BE2C (cell line): ENCODE data around the gene TRAPPC6A.

Experiments
- DNase-seq: peaks from one replicate; pipeline ENCODE4 v3.0.0-alpha.2; 2020
- H3K27me3 ChIP-seq: fragments of 250-450 bp; sonication (Bioruptor Pico); 2 replicates; pipeline ENCODE4 v1.5.1; 2020; ENCODE audit warnings: mild to moderate bottlenecking
- H3K36me3 ChIP-seq: fragments of 250-450 bp; sonication (Bioruptor Pico); 2 replicates; pipeline ENCODE4 v1.5.1; 2020; ENCODE audit warnings: mild to moderate bottlenecking
- H3K4me1 ChIP-seq: fragments of 250-450 bp; sonication (Bioruptor Pico); 2 replicates; pipeline ENCODE4 v1.5.1; 2020
- H3K4me3 ChIP-seq: 2 replicates; pipeline ENCODE4 v1.5.1; 2011; ENCODE audit warnings: low read depth, low read length
- H3K9me3 ChIP-seq: fragments of 250-450 bp; sonication (Bioruptor Pico); 2 replicates; pipeline ENCODE4 v1.5.1; 2020
- TF ChIP-seq, protein P1 (sequence below): IDR thresholded peaks from 2 replicates; pipeline ENCODE4 v1.5.1; 2012; ENCODE audit warnings: mild to moderate bottlenecking, low read depth, low read length

TRAPPC6A gene

DNA sequence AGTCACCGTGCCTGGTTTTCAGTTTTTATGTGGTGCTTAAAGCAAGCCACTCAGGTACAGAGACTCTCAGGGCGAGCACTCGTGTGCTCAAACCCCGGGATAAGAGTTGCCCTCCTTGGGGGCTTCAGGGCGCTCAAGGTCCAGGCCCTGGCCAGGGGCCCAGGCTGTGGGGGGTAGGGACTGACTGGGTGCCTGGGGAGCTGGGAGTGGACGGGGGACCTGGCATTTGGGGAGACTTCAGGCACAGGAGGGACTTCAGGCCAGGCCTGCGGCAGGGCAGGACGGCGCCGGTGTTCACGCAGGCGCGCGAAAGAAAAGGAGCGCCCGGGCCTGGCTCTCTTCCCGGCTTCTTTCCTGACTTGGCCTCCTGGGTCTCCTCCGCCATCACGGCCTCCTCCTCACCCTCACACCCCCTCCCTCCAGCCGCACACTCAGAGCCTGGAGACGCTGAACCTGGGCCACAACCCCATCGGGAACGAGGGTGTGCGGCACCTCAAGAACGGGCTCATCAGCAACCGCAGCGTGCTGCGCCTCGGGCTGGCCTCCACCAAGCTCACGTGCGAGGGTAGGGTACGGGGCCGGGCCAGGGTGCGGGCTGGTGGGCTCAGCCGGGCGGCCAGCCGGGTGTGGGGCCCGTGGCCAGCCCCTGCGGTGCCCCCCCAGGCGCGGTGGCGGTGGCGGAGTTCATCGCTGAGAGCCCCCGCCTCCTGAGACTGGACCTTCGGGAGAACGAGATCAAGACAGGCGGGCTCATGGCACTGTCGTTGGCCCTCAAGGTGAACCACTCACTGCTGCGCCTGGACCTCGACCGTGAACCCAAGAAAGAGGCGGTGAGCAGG lies 33.4 kb downstream of the TRAPPC6A start:
- H3K36me3 ChIP-seq = peaks cover 50% of the 10 kb centered on the region
- no peaks in the 10 kb centered on the region for H3K4me1 ChIP-seq
- TF ChIP-seq, protein P1, sequence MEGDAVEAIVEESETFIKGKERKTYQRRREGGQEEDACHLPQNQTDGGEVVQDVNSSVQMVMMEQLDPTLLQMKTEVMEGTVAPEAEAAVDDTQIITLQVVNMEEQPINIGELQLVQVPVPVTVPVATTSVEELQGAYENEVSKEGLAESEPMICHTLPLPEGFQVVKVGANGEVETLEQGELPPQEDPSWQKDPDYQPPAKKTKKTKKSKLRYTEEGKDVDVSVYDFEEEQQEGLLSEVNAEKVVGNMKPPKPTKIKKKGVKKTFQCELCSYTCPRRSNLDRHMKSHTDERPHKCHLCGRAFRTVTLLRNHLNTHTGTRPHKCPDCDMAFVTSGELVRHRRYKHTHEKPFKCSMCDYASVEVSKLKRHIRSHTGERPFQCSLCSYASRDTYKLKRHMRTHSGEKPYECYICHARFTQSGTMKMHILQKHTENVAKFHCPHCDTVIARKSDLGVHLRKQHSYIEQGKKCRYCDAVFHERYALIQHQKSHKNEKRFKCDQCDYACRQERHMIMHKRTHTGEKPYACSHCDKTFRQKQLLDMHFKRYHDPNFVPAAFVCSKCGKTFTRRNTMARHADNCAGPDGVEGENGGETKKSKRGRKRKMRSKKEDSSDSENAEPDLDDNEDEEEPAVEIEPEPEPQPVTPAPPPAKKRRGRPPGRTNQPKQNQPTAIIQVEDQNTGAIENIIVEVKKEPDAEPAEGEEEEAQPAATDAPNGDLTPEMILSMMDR = no peak
- H3K4me3 ChIP-seq = no peak overlapping the region
- DNase-seq = peak; percentile 6
- H3K9me3 ChIP-seq = no peaks in the 10 kb centered on the region
- H3K27me3 ChIP-seq = no peaks in the 10 kb centered on the region

DNA sequence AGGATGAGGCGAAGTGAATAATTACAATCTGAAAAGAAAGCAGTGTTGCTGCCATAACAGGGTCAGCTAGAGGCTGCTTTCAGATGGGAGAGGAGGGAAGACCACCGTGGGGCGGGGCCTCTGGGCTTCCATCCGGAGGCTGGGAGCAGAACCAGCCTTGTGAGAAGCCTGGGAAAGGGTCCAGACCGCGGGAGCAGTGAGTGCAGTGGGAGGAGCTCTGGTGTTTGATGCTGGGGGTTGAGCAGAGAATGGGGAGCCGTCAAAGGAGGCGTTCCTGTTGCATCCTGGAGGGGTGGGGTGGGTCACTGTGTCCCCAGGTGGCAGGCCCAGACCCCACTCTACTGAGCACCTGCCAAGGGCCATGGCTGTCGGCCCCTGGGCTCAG lies 35.3 kb downstream of the TRAPPC6A start:
- DNase-seq = no peak
- Histone ChIP-seq H3K36me3 (peaks cover 50% of the 10 kb centered on the region), H3K4me1 (no peaks in the 10 kb centered on the region), H3K27me3 (no peaks in the 10 kb centered on the region), H3K4me3 (no peak overlapping the region), H3K9me3 (no peaks in the 10 kb centered on the region)
- TF ChIP-seq, protein P1 = no peak

DNA sequence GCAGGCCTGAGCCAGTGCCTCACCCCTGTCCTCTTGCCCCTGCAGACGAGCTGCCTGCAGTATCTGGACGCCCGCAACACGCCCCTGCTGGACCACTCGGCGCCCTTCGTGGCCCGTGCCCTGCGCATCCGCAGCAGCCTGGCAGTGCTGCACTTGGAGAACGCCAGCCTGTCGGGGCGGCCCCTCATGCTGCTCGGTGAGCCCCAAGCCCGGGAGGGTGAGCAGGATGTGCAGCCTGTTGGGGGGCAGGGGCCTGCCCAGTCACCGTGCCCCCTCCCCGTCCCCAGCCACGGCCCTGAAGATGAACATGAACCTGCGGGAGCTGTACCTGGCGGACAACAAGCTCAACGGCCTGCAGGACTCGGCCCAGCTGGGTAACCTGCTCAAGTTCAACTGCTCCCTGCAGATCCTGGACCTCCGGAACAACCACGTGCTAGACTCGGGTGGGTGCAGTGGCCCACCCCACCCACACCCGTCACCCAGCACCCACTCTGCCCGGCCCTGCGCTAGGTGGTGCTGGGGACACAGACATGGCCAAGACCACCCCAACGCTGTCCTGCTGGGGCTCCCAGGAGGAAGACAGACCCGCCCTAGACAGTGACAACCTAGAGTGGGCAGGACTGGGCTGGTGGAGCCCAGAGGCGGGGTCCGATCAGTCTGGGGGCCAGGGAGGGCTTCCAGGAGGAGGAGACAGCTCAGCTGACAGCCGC lies 35.9 kb downstream of the TRAPPC6A start:
- no peaks in the 10 kb centered on the region for H3K9me3 ChIP-seq
- H3K4me3 ChIP-seq = no peak overlapping the region
- H3K27me3 ChIP-seq = no peaks in the 10 kb centered on the region
- H3K4me1 ChIP-seq = no peaks in the 10 kb centered on the region
- H3K36me3 ChIP-seq = peaks cover 50% of the 10 kb centered on the region
- TF ChIP-seq, protein P1 = no peak
- DNase-seq = no peak

DNA sequence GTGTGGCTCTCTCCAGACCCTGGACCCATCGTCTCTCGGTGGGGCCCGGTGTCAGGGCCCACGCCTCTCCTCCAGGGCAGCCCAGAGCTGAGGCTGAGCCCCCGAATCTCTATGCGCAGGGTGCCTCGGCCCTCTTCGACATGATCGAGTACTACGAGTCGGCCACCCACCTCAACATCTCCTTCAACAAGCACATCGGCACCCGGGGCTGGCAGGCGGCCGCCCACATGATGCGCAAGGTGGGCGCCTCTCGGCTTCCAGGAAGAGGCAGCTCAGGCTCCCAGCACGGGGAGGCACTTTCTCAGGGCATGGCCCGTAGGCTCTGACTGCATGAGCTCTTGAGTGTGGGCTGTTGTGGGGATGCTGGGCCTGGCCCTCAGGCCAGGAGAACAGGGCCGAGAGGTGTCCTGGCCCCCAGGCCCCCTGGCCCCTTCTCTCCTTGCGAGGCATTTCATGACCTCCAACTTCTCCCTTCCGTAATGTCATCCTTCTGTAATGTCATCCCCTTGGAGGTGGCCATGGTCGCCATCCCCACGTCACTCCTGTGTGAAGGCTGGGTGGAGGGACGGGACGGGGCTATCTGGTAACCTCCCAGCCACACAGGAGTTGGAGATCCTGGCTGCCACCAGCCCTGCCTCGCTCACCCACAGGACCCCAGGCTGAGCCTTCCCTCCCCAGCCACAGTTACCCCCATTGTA lies 36.7 kb downstream of the TRAPPC6A start:
- no peak for DNase-seq
- Histone ChIP-seq H3K4me3 (no peak overlapping the region), H3K36me3 (peaks cover 49% of the 10 kb centered on the region), H3K27me3 (no peaks in the 10 kb centered on the region), H3K4me1 (no peaks in the 10 kb centered on the region), H3K9me3 (no peaks in the 10 kb centered on the region)
- TF ChIP-seq, protein P1 = no peak

DNA sequence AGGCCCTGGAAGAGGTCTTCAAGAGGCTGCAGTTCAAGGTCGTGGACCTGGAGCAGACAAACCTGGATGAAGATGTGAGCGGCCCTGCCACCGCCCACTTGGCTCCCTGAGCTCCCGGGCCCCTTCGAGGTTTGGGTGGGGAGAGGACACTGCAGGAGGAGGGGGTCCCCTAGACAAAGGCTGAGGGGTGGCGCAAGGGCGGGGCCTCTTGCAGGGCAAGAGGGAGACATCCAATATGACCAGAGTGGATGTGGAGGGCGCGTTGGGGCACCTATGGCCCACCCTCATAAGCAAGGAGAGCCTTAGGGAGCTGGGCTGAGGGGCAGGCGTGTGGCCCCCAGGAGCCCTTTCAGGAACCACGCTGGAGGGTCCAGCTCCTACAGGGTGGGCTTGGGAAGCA lies 37.5 kb downstream of the TRAPPC6A start:
- TF ChIP-seq, protein P1 = no peak
- H3K9me3 ChIP-seq = no peaks in the 10 kb centered on the region
- no peaks in the 10 kb centered on the region for H3K4me1 ChIP-seq
- no peaks in the 10 kb centered on the region for H3K27me3 ChIP-seq
- peaks cover 43% of the 10 kb centered on the region for H3K36me3 ChIP-seq
- no peak for DNase-seq
- H3K4me3 ChIP-seq = no peak overlapping the region

DNA sequence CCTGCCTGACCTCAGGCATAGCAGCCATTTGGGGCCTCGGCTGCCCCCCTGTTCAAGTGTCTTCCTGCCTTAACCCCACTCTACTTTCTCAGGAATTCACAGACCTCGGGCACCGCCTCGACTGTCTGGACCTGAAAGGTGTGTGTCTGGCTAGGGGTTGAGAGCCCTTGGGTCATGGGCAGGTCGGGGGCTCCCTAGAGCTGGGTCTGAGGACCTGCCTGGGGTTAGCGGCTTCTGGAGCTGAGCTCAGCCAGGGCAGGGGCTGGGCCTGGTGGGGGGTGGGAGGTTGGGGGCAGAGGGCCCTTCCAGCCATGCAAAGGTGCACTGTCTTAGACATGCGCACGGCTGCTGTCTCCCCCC lies 37.9 kb downstream of the TRAPPC6A start:
- TF ChIP-seq, protein P1 = no peak
- Histone ChIP-seq H3K36me3 (peaks cover 40% of the 10 kb centered on the region), H3K4me1 (no peaks in the 10 kb centered on the region), H3K4me3 (no peak overlapping the region), H3K27me3 (no peaks in the 10 kb centered on the region), H3K9me3 (no peaks in the 10 kb centered on the region)
- DNase-seq = no peak
